Measurements from ENCODE around the gene TRIM28.

TRIM28 gene

GRCh38 chr19:58579473-58580142 is 35.7 kb downstream of the TRIM28 start:
- no peak overlapping the region for H3K27ac Mint-ChIP-seq
- no peaks in the 10 kb centered on the region for H3K9me3 Mint-ChIP-seq
- H3K27me3 Mint-ChIP-seq = no peaks in the 10 kb centered on the region
- intact Hi-C loops (cut with micrococcal nuclease) = no loop called here
- no peak overlapping the region for H3K4me3 Mint-ChIP-seq
- peaks cover 44% of the 10 kb centered on the region for H3K4me1 Mint-ChIP-seq (ENCODE audit: low read depth)
- peaks cover 56% of the 10 kb centered on the region for H3K36me3 Mint-ChIP-seq (ENCODE audit: low read depth)

- intact Hi-C loops (cut with micrococcal nuclease) = no loop called here
- no peak overlapping the region for H3K4me3 Mint-ChIP-seq
These were observed 37.6 kb downstream of the TRIM28 start for GRCh38 chr19:58581227-58582141.

GRCh38 chr19:58582985-58583384 is 39.1 kb downstream of the TRIM28 start:
- H3K4me3 Mint-ChIP-seq = no peak overlapping the region
- H3K27ac Mint-ChIP-seq = no peak overlapping the region
- peaks cover 59% of the 10 kb centered on the region for H3K36me3 Mint-ChIP-seq (ENCODE audit: low read depth)
- H3K4me1 Mint-ChIP-seq (ENCODE audit: low read depth) = peaks cover 32% of the 10 kb centered on the region
- H3K27me3 Mint-ChIP-seq = no peaks in the 10 kb centered on the region
- no peaks in the 10 kb centered on the region for H3K9me3 Mint-ChIP-seq
- intact Hi-C loops (cut with micrococcal nuclease) = no loop called here

More at GRCh38 chr19:58581227-58582141, 37.6 kb downstream of the TRIM28 start:
- Mint-ChIP-seq H3K4me1 (ENCODE audit: low read depth) (peaks cover 39% of the 10 kb centered on the region), H3K27ac (peak overlapping the region; percentile 75), H3K36me3 (ENCODE audit: low read depth) (peaks cover 70% of the 10 kb centered on the region), H3K9me3 (no peaks in the 10 kb centered on the region), H3K27me3 (no peaks in the 10 kb centered on the region)

- H3K27ac Mint-ChIP-seq = no peak overlapping the region
- no peaks in the 10 kb centered on the region for H3K27me3 Mint-ChIP-seq
- no peaks in the 10 kb centered on the region for H3K9me3 Mint-ChIP-seq
- H3K36me3 Mint-ChIP-seq (ENCODE audit: low read depth) = peaks cover 45% of the 10 kb centered on the region
- intact Hi-C loops (cut with micrococcal nuclease) = no loop called here
- H3K4me1 Mint-ChIP-seq (ENCODE audit: low read depth) = peaks cover 14% of the 10 kb centered on the region
- no peak overlapping the region for H3K4me3 Mint-ChIP-seq
These were observed 40.9 kb downstream of the TRIM28 start for GRCh38 chr19:58584498-58585441.

GRCh38 chr19:58585442-58586132 is 41.7 kb downstream of the TRIM28 start:
- H3K36me3 Mint-ChIP-seq (ENCODE audit: low read depth) = peaks cover 45% of the 10 kb centered on the region
- H3K27ac Mint-ChIP-seq = no peak overlapping the region
- no peaks in the 10 kb centered on the region for H3K9me3 Mint-ChIP-seq
- H3K27me3 Mint-ChIP-seq = no peaks in the 10 kb centered on the region
- intact Hi-C loops (cut with micrococcal nuclease) = no loop called here
- H3K4me3 Mint-ChIP-seq = no peak overlapping the region
- H3K4me1 Mint-ChIP-seq (ENCODE audit: low read depth) = peaks cover 10% of the 10 kb centered on the region

- H3K9me3 Mint-ChIP-seq = no peaks in the 10 kb centered on the region
- intact Hi-C loops (cut with micrococcal nuclease) = no loop called here
- no peak overlapping the region for H3K4me3 Mint-ChIP-seq
- H3K27ac Mint-ChIP-seq = no peak overlapping the region
- H3K36me3 Mint-ChIP-seq (ENCODE audit: low read depth) = peaks cover 42% of the 10 kb centered on the region
- no peaks in the 10 kb centered on the region for H3K27me3 Mint-ChIP-seq
- H3K4me1 Mint-ChIP-seq (ENCODE audit: low read depth) = peaks cover 3% of the 10 kb centered on the region
These were observed 42.4 kb downstream of the TRIM28 start for GRCh38 chr19:58586133-58586765.
